Erythroblast (primary cell): Measurements from ENCODE around the gene AMTN.

ENCODE experiments used
- GATA1 ChIP-seq: IDR thresholded peaks from 2 replicates; pipeline ENCODE4 v1.6.1; 2011; ENCODE audit warnings: low read depth, mild to moderate bottlenecking, control low read depth, low read length, moderate library complexity
- POLR2A ChIP-seq: IDR thresholded peaks from 2 replicates; pipeline ENCODE4 v1.6.1; 2011; ENCODE audit warnings: mild to moderate bottlenecking, low read length

- TF ChIP-seq POLR2A = no peak
- TF ChIP-seq GATA1 = no peak
Observed at GRCh38 chr4:70518269-70518668, at the start of gene AMTN.
